NT2/D1 (cell line): ENCODE results near the gene GOLT1A.

Source experiments
- DNase-seq: peaks from one replicate; pipeline ENCODE4 v3.0.0-alpha.2; 2011; ENCODE audit warnings: low read depth, low spot score
- H3K27me3 ChIP-seq: 2 replicates; pipeline ENCODE4 v1.6.0; 2011; ENCODE audit warnings: mild to moderate bottlenecking; ENCODE audit not compliant: insufficient read length, insufficient read depth
- H3K36me3 ChIP-seq: 2 replicates; pipeline ENCODE4 v1.6.1; 2011; ENCODE audit warnings: mild to moderate bottlenecking, low read length, mixed read lengths; ENCODE audit not compliant: insufficient read depth, insufficient read length
- H3K4me1 ChIP-seq: 2 replicates; pipeline ENCODE4 v1.5.1; 2011; ENCODE audit not compliant: insufficient read depth, insufficient read length
- H3K4me3 ChIP-seq: 2 replicates; pipeline ENCODE4 v1.5.1; 2011; ENCODE audit warnings: low read depth; ENCODE audit not compliant: insufficient read length
- H3K9ac ChIP-seq: 2 replicates; pipeline ENCODE4 v1.6.0; 2011; ENCODE audit warnings: low read depth; ENCODE audit not compliant: insufficient read length
- H3K9me3 ChIP-seq: 2 replicates; pipeline ENCODE4 v1.5.1; 2011; ENCODE audit warnings: mild to moderate bottlenecking, low read length; ENCODE audit not compliant: insufficient read depth
- SUZ12 ChIP-seq: IDR thresholded peaks from 2 replicates; pipeline ENCODE4 v1.6.1; 2011; ENCODE audit not compliant: insufficient read length, insufficient read depth; ENCODE audit errors: extremely low read depth
- YY1 ChIP-seq: IDR thresholded peaks from 2 replicates; pipeline ENCODE4 v1.6.1; 2011; ENCODE audit not compliant: insufficient read length, insufficient read depth
- ZNF274 ChIP-seq: IDR thresholded peaks from 2 replicates; pipeline ENCODE4 v1.6.1; 2011; ENCODE audit warnings: mild to moderate bottlenecking, low read depth, low read length

The GOLT1A gene

GRCh38 chr1:204174958-204175357 lies 38.8 kb downstream of the GOLT1A start:
- no peak for TF ChIP-seq SUZ12
- TF ChIP-seq YY1: no peak
- no peak for TF ChIP-seq ZNF274
- no peaks in the 10 kb centered on the region for H3K36me3 ChIP-seq
- no peak for DNase-seq
- no peak overlapping the region for H3K4me3 ChIP-seq
- no peak overlapping the region for H3K9ac ChIP-seq
- peaks cover 39% of the 10 kb centered on the region for H3K9me3 ChIP-seq
- no peaks in the 10 kb centered on the region for H3K4me1 ChIP-seq
- peaks cover 7% of the 10 kb centered on the region for H3K27me3 ChIP-seq

- TF ChIP-seq SUZ12 (no peak), YY1 (no peak), ZNF274 (no peak)
- Histone ChIP-seq H3K36me3 (no peaks in the 10 kb centered on the region), H3K9ac (no peak overlapping the region), H3K4me1 (no peaks in the 10 kb centered on the region), H3K4me3 (no peak overlapping the region), H3K9me3 (peaks cover 47% of the 10 kb centered on the region), H3K27me3 (peaks cover 7% of the 10 kb centered on the region)
- no peak for DNase-seq
Observed at GRCh38 chr1:204172404-204173029, 41.3 kb downstream of the GOLT1A start.

GRCh38 chr1:204171751-204172178 lies 42.0 kb downstream of the GOLT1A start:
- TF ChIP-seq YY1 (no peak), SUZ12 (no peak)
- no peaks in the 10 kb centered on the region for H3K4me1 ChIP-seq
- no peak overlapping the region for H3K9ac ChIP-seq
- no peak overlapping the region for H3K4me3 ChIP-seq
- peaks cover 7% of the 10 kb centered on the region for H3K27me3 ChIP-seq
- peaks cover 51% of the 10 kb centered on the region for H3K9me3 ChIP-seq
- DNase-seq: no peak
- H3K36me3 ChIP-seq: no peaks in the 10 kb centered on the region

GRCh38 chr1:204170494-204171155 lies 43.2 kb downstream of the GOLT1A start:
- TF ChIP-seq YY1: no peak
- peaks cover 5% of the 10 kb centered on the region for H3K27me3 ChIP-seq
- no peak overlapping the region for H3K4me3 ChIP-seq
- peaks cover 51% of the 10 kb centered on the region for H3K9me3 ChIP-seq
- DNase-seq: no peak
- no peak overlapping the region for H3K9ac ChIP-seq
- H3K36me3 ChIP-seq: no peaks in the 10 kb centered on the region
- no peaks in the 10 kb centered on the region for H3K4me1 ChIP-seq

GRCh38 chr1:204169858-204170257 lies 43.9 kb downstream of the GOLT1A start:
- TF ChIP-seq YY1: no peak
- no peak for TF ChIP-seq SUZ12
- no peak for TF ChIP-seq ZNF274
- no peak for DNase-seq
- no peaks in the 10 kb centered on the region for H3K27me3 ChIP-seq

GRCh38 chr1:204167730-204168129 lies 46.1 kb downstream of the GOLT1A start:
- Histone ChIP-seq H3K4me1 (no peaks in the 10 kb centered on the region), H3K9ac (no peak overlapping the region), H3K4me3 (no peak overlapping the region), H3K27me3 (no peaks in the 10 kb centered on the region), H3K9me3 (peaks cover 51% of the 10 kb centered on the region), H3K36me3 (no peaks in the 10 kb centered on the region)
- TF ChIP-seq SUZ12 (no peak), ZNF274 (no peak), YY1 (no peak)
- DNase-seq: no peak

More at GRCh38 chr1:204169858-204170257, 43.9 kb downstream of the GOLT1A start:
- Histone ChIP-seq H3K36me3 (no peaks in the 10 kb centered on the region), H3K9ac (no peak overlapping the region), H3K9me3 (peaks cover 51% of the 10 kb centered on the region), H3K4me3 (no peak overlapping the region), H3K4me1 (no peaks in the 10 kb centered on the region)

- H3K4me1 ChIP-seq: no peaks in the 10 kb centered on the region
- H3K27me3 ChIP-seq: no peaks in the 10 kb centered on the region
- H3K4me3 ChIP-seq: no peak within 1 kb of the TSS
- TF ChIP-seq SUZ12: no peak
- no peak for TF ChIP-seq YY1
- TF ChIP-seq ZNF274: no peak
- peaks cover 37% of the 10 kb centered on the region for H3K9me3 ChIP-seq
- H3K9ac ChIP-seq: no peak within 1 kb of the TSS
- no peak for DNase-seq
- H3K36me3 ChIP-seq: no peaks in the 10 kb centered on the region
Observed at GRCh38 chr1:204166219-204166618, 47.6 kb downstream of the GOLT1A start, which contains the start of gene REN. REN (minus strand) TSS chr1:204166337; CDS start chr1:204166293, 44 bp downstream.
